ENCODE results near the gene DENND5B. TPM values are rescaled to one million over a fixed set of nuclear protein-coding genes. Genes with fewer than 3 reads are reported as not detected.

DENND5B gene
- total RNA-seq, 1 donor from 2014 or later, result 20.0 TPM

- DNase-seq (ENCODE audit: low spot score), result no peak
Observed at GRCh38 chr12:31603546-31604009, 12.6 kb upstream of the DENND5B start.

GRCh38 chr12:31600750-31601149 lies 9.8 kb upstream of the DENND5B start:
- no peak for TF ChIP-seq CTCF (IDR thresholded peaks at IDR 0.05; ENCODE audit: unreplicated experiment)
- no peak for DNase-seq (ENCODE audit: low spot score)
- no peaks in the 10 kb centered on the region for H3K4me1 Mint-ChIP-seq (ENCODE audit: unreplicated experiment)
- peaks cover 2% of the 10 kb centered on the region for H3K27me3 Mint-ChIP-seq (ENCODE audit: unreplicated experiment)
- no peak overlapping the region for H3K27ac Mint-ChIP-seq (ENCODE audit: unreplicated experiment)
- no peaks in the 10 kb centered on the region for H3K36me3 Mint-ChIP-seq (ENCODE audit: low read depth, unreplicated experiment)
- H3K9me3 Mint-ChIP-seq (ENCODE audit: unreplicated experiment), result no peaks in the 10 kb centered on the region
- H3K4me3 Mint-ChIP-seq (ENCODE audit: unreplicated experiment), result no peak overlapping the region

More at GRCh38 chr12:31603546-31604009, 12.6 kb upstream of the DENND5B start:
- no peak overlapping the region for H3K4me3 Mint-ChIP-seq (ENCODE audit: unreplicated experiment)
- H3K9me3 Mint-ChIP-seq (ENCODE audit: unreplicated experiment), result no peaks in the 10 kb centered on the region
- TF ChIP-seq CTCF (IDR thresholded peaks at IDR 0.05; ENCODE audit: unreplicated experiment), result no peak
- H3K4me1 Mint-ChIP-seq (ENCODE audit: unreplicated experiment), result no peaks in the 10 kb centered on the region
- H3K27me3 Mint-ChIP-seq (ENCODE audit: unreplicated experiment), result peaks cover 2% of the 10 kb centered on the region
- H3K27ac Mint-ChIP-seq (ENCODE audit: unreplicated experiment), result no peak overlapping the region
- H3K36me3 Mint-ChIP-seq (ENCODE audit: low read depth, unreplicated experiment), result peaks cover 3% of the 10 kb centered on the region

GRCh38 chr12:31600252-31600651 lies 9.3 kb upstream of the DENND5B start:
- Mint-ChIP-seq H3K36me3 (ENCODE audit: low read depth, unreplicated experiment) (no peaks in the 10 kb centered on the region), H3K9me3 (ENCODE audit: unreplicated experiment) (no peaks in the 10 kb centered on the region)
- no peak for DNase-seq (ENCODE audit: low spot score)

GRCh38 chr12:31599053-31599452 lies 8.1 kb upstream of the DENND5B start:
- Mint-ChIP-seq H3K36me3 (ENCODE audit: low read depth, unreplicated experiment) (no peaks in the 10 kb centered on the region), H3K9me3 (ENCODE audit: unreplicated experiment) (no peaks in the 10 kb centered on the region), H3K4me1 (ENCODE audit: unreplicated experiment) (no peaks in the 10 kb centered on the region), H3K27me3 (ENCODE audit: unreplicated experiment) (no peaks in the 10 kb centered on the region), H3K27ac (ENCODE audit: unreplicated experiment) (no peak overlapping the region), H3K4me3 (ENCODE audit: unreplicated experiment) (no peak overlapping the region)
- TF ChIP-seq CTCF (IDR thresholded peaks at IDR 0.05; ENCODE audit: unreplicated experiment), result no peak
- no peak for DNase-seq (ENCODE audit: low spot score)

More at GRCh38 chr12:31600252-31600651, 9.3 kb upstream of the DENND5B start:
- H3K4me1 Mint-ChIP-seq (ENCODE audit: unreplicated experiment), result no peaks in the 10 kb centered on the region
- no peak for TF ChIP-seq CTCF (IDR thresholded peaks at IDR 0.05; ENCODE audit: unreplicated experiment)
- H3K27ac Mint-ChIP-seq (ENCODE audit: unreplicated experiment), result no peak overlapping the region
- no peak overlapping the region for H3K4me3 Mint-ChIP-seq (ENCODE audit: unreplicated experiment)
- peaks cover 2% of the 10 kb centered on the region for H3K27me3 Mint-ChIP-seq (ENCODE audit: unreplicated experiment)

- H3K9me3 Mint-ChIP-seq (ENCODE audit: unreplicated experiment), result no peaks in the 10 kb centered on the region
- no peak overlapping the region for H3K27ac Mint-ChIP-seq (ENCODE audit: unreplicated experiment)
- no peaks in the 10 kb centered on the region for H3K4me1 Mint-ChIP-seq (ENCODE audit: unreplicated experiment)
- no peak for TF ChIP-seq CTCF (IDR thresholded peaks at IDR 0.05; ENCODE audit: unreplicated experiment)
- no peaks in the 10 kb centered on the region for H3K36me3 Mint-ChIP-seq (ENCODE audit: low read depth, unreplicated experiment)
- H3K27me3 Mint-ChIP-seq (ENCODE audit: unreplicated experiment), result peaks cover 2% of the 10 kb centered on the region
- H3K4me3 Mint-ChIP-seq (ENCODE audit: unreplicated experiment), result no peak overlapping the region
- no peak for DNase-seq (ENCODE audit: low spot score)
Observed at GRCh38 chr12:31597066-31597465, 6.1 kb upstream of the DENND5B start.

Data from endothelial cell (in vitro differentiated cells).